Stimulated activated naive CD8-positive, alpha-beta T cell treated with anti-CD3 and anti-CD28 coated beads, Interleukin-15, Interleukin-2, amounts not matched to agents 100 U/mL and 50 U/mL, for 24 hours (primary cell): Measurements from ENCODE around the gene COG2.
"Not testable (repeated sequence)": the region's sequence is repeated elsewhere in the genome, so short reads cannot be mapped to it uniquely, and the experiment has no call there.

Experiments used
- ATAC-seq: fragments of 150-1000 bp; cut with Tn5 transposase; one replicate; pipeline ENCODE4 v1.10.0; 2021
- DNase-seq: peaks from one replicate; pipeline ENCODE4 v3.0.0; 2021

The COG2 gene

GRCh38 chr1:230642263-230642959, at the start of gene COG2:
COG2 (plus strand) TSS chr1:230642481; CDS start chr1:230642607, 126 bp downstream.
- peak; percentile 100 for DNase-seq

GRCh38 chr1:230592848-230593414, 49.4 kb upstream of the COG2 start:
- DNase-seq, result no peak
- no peak for ATAC-seq

More at GRCh38 chr1:230642263-230642959, at the start of gene COG2:
- ATAC-seq, result peak; percentile 94

GRCh38 chr1:230594214-230594773, 48.0 kb upstream of the COG2 start:
- no peak for DNase-seq
- ATAC-seq, result no peak

- ATAC-seq (no peak), DNase-seq (no peak)
These were observed 47.1 kb upstream of the COG2 start for GRCh38 chr1:230595181-230595580.

GRCh38 chr1:230596306-230596705, 46.0 kb upstream of the COG2 start:
- ATAC-seq (no peak), DNase-seq (no peak)

GRCh38 chr1:230598745-230599144, 43.5 kb upstream of the COG2 start:
- DNase-seq (no peak), ATAC-seq (no peak)

GRCh38 chr1:230599926-230600656, 42.2 kb upstream of the COG2 start:
- peak; percentile 23 for ATAC-seq
- DNase-seq, result no peak

- not testable (repeated sequence) for ATAC-seq, DNase-seq
These were observed 41.5 kb upstream of the COG2 start for GRCh38 chr1:230600657-230601400.

GRCh38 chr1:230609208-230609607, 33.1 kb upstream of the COG2 start:
- ATAC-seq, result no peak
- no peak for DNase-seq

GRCh38 chr1:230610589-230610988, 31.7 kb upstream of the COG2 start:
- DNase-seq, result no peak
- no peak for ATAC-seq

- ATAC-seq (no peak), DNase-seq (no peak)
These were observed 31.0 kb upstream of the COG2 start for GRCh38 chr1:230611128-230611877.

- DNase-seq (no peak), ATAC-seq (no peak)
These were observed 30.4 kb upstream of the COG2 start for GRCh38 chr1:230611878-230612235.

GRCh38 chr1:230612651-230613050, 29.6 kb upstream of the COG2 start:
- no peak for DNase-seq
- ATAC-seq, result no peak

- DNase-seq (no peak), ATAC-seq (no peak)
These were observed 28.2 kb upstream of the COG2 start for GRCh38 chr1:230614121-230614520.

- DNase-seq, result no peak
- ATAC-seq, result no peak
These were observed 23.7 kb upstream of the COG2 start for GRCh38 chr1:230618537-230618936.

GRCh38 chr1:230620649-230621323, 21.5 kb upstream of the COG2 start:
- no peak for ATAC-seq
- DNase-seq, result no peak

GRCh38 chr1:230621324-230622030, 20.8 kb upstream of the COG2 start:
- ATAC-seq, result no peak
- DNase-seq, result no peak

GRCh38 chr1:230622151-230622550, 20.1 kb upstream of the COG2 start:
- no peak for ATAC-seq

GRCh38 chr1:230624097-230624713, 18.1 kb upstream of the COG2 start:
- no peak for DNase-seq
- no peak for ATAC-seq

More at GRCh38 chr1:230622151-230622550, 20.1 kb upstream of the COG2 start:
- DNase-seq, result no peak

- ATAC-seq, result no peak
- DNase-seq, result no peak
These were observed 16.0 kb upstream of the COG2 start for GRCh38 chr1:230626232-230626631.
